NB4 (cell line): ENCODE data around the gene LHX6.

Source experiments
- CTCF ChIP-seq: IDR thresholded peaks from one replicate; pipeline ENCODE4 v1.5.1; 2012; ENCODE audit warnings: low read depth, low read length
- POLR2A ChIP-seq: IDR thresholded peaks from 2 replicates; pipeline ENCODE4 v1.6.1; 2011; ENCODE audit warnings: mild to moderate bottlenecking; ENCODE audit not compliant: insufficient read length; ENCODE audit errors: extremely low read depth

- TF ChIP-seq POLR2A = no peak
- no peak for TF ChIP-seq CTCF
Observed at GRCh38 chr9:122183501-122183900, 45.3 kb downstream of the LHX6 start.
